Measurements from ENCODE around the gene PDGFA. TPM values are rescaled to one million over a fixed set of nuclear protein-coding genes. Genes with fewer than 3 reads are reported as not detected.

PDGFA gene
- total and polyA plus RNA-seq, 12 donors: 14.3 to 38.5 (median 24.2) TPM

DNA sequence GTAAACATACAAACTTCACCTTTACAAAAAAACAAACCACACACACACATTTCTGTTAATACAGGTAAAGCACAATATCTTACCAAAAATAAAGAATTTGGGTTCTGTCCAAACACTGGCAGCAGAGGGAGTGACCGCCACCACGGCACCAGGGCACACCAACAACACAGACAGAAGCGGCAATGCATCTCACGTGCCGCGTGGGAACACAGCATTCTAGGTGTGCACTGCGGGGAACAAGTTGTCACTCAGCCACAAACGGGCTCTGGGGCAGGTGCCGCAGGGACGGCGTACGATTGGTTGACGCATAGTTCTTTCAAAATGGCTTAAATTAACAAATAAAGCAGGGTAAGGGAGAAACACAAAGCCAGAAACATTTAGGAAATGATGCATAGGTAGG lies 22.3 kb downstream of the PDGFA start:
- TF ChIP-seq, protein P1, sequence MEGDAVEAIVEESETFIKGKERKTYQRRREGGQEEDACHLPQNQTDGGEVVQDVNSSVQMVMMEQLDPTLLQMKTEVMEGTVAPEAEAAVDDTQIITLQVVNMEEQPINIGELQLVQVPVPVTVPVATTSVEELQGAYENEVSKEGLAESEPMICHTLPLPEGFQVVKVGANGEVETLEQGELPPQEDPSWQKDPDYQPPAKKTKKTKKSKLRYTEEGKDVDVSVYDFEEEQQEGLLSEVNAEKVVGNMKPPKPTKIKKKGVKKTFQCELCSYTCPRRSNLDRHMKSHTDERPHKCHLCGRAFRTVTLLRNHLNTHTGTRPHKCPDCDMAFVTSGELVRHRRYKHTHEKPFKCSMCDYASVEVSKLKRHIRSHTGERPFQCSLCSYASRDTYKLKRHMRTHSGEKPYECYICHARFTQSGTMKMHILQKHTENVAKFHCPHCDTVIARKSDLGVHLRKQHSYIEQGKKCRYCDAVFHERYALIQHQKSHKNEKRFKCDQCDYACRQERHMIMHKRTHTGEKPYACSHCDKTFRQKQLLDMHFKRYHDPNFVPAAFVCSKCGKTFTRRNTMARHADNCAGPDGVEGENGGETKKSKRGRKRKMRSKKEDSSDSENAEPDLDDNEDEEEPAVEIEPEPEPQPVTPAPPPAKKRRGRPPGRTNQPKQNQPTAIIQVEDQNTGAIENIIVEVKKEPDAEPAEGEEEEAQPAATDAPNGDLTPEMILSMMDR (IDR thresholded peaks at IDR 0.05): no peak
- intact Hi-C loops (cut with DNase I): loop anchor here in 1 of 10 donors (10.0 kb wide), 1 partner anchor 123 kb away; no protein-coding TSS in a partner anchor
- Histone ChIP-seq H3K27me3 (no peaks in the 10 kb centered on the region), H3K4me3 (no peak overlapping the region), H3K9me3 (no peaks in the 10 kb centered on the region), H3K4me1 (peaks cover 0 to 9% (median 0%) of the 10 kb centered on the region in 9 donors), H3K27ac (no peak overlapping the region), H3K36me3 (peaks cover 0 to 65% (median 34%) of the 10 kb centered on the region in 9 donors)
- WGBS, 2 donors: 90 to 92% methylated on average over 13 of the region's 13 CpGs
- no peak for ATAC-seq
- peak in 1 of 2 donors; percentile 5 for DNase-seq

DNA sequence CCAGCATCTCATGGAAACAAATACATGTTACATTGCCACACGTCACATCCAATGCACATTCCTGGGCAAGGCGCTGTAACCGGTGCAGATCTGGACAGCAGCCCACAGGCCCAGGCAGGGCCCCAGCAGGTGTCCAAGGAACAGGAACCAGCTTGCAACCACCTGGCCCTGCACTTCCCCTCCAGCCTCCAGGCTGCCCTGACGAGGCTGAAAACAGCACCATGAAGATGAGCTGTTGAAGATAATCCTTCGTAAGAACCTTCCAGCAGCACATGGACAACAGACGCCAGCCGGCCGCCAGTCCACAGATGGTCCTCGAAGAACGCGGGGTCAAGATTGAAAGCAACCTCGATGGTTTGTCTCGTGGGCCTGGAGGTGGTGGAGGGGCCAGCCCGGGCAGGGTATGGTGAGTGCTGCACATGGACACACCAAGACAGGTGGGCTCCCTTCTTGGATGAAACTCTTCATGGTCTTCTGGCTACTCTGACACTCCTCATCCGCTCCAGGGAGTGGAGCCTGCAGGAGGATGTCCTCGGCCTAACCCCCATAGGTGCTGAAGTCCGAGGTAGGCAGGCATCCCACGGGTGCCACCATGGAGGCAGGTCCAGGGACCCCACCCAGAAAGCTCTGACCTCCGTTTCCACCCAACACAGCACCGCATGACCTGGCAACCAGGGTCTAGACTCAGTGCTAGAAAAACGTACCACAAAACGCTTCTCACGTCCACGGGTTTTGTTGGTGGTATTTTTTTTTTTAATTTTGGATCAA lies 22.9 kb downstream of the PDGFA start:
- peaks cover 0 to 60% (median 34%) of the 10 kb centered on the region in 9 donors for H3K36me3 ChIP-seq
- WGBS, 2 donors: 86% methylated on average over 24 of the region's 24 CpGs
- ATAC-seq (no peak), DNase-seq (peak in 1 of 2 donors; percentile 4)
- TF ChIP-seq, protein P1 (IDR thresholded peaks at IDR 0.05): no peak
- no peak overlapping the region for H3K27ac ChIP-seq
- H3K9me3 ChIP-seq: no peaks in the 10 kb centered on the region
- no peak overlapping the region for H3K4me3 ChIP-seq
- peaks cover 0 to 15% (median 0%) of the 10 kb centered on the region in 9 donors for H3K4me1 ChIP-seq
- intact Hi-C loops (cut with DNase I): loop anchor here in 1 of 10 donors (10.0 kb wide), 1 partner anchor 122 kb away; no protein-coding TSS in a partner anchor
- no peaks in the 10 kb centered on the region for H3K27me3 ChIP-seq

DNA sequence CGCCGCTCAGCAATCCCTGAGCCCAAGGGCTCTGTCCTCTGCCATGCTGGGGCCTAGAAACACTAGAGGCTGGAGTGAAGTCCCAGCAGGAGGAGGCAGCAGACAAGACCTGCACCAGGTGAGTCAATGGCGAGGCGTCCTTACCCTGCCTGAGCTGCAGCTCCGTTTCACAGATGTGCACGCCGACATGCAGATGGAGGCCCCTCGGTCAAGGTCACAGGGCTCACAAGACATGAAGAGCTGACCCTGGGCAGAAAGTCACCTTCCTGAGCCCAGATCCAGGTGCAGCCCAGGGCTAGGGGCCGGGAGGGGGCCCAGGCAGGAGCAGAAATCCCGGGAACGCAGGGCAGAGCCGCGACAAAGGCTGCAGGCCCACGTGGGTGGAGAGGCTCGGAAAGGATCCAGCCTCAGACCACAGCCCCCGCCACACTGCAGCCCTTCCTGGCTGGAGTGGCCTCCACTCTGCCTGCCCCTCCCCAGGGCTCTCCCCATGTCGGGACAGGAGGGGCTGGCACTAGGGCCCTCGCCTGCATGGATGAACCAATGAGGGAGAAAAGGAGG lies 23.8 kb downstream of the PDGFA start:
- intact Hi-C loops (cut with DNase I): loop anchor here in 1 of 10 donors (10.0 kb wide), 1 partner anchor 121 kb away; no protein-coding TSS in a partner anchor
- H3K9me3 ChIP-seq: no peaks in the 10 kb centered on the region
- ATAC-seq (no peak), DNase-seq (peak in 1 of 2 donors; percentile 6)
- H3K4me1 ChIP-seq: peaks cover 0 to 17% (median 0%) of the 10 kb centered on the region in 9 donors
- no peak overlapping the region for H3K27ac ChIP-seq
- WGBS, 2 donors: 70 to 80% methylated on average over 18 of the region's 18 CpGs
- H3K36me3 ChIP-seq: peaks cover 0 to 51% (median 25%) of the 10 kb centered on the region in 9 donors
- TF ChIP-seq, protein P1 (IDR thresholded peaks at IDR 0.05): no peak
- no peak overlapping the region for H3K4me3 ChIP-seq
- H3K27me3 ChIP-seq: peaks cover 0 to 1% (median 0%) of the 10 kb centered on the region in 7 donors

DNA sequence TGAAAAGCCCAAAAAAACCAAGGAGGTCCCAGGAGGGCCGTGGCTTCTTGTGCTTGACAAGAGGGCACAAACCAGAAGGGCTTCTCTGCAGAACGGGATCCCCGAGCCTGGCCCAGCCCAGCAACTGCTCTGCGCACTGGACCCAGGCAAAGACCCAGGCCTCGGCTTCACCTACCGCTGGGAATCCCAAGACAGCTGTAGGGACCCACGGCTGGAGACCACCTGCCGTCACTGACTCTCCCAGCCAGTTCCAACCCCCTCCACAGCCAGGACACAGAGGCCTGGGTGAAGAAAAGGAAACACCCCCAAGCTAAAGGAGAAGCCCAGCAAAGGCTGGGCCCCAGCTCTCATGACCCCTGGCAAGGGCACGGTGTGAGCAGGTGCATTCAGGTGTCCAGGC lies 24.3 kb downstream of the PDGFA start:
- TF ChIP-seq, protein P1 (IDR thresholded peaks at IDR 0.05): no peak
- 86 to 93% methylated on average over 9 of the region's 9 CpGs for WGBS, 2 donors
- Histone ChIP-seq H3K36me3 (peaks cover 0 to 46% (median 20%) of the 10 kb centered on the region in 9 donors), H3K4me3 (no peak overlapping the region), H3K9me3 (no peaks in the 10 kb centered on the region), H3K27ac (no peak overlapping the region), H3K4me1 (peaks cover 0 to 17% (median 0%) of the 10 kb centered on the region in 9 donors), H3K27me3 (peaks cover 0 to 4% (median 0%) of the 10 kb centered on the region in 7 donors)
- no peak for ATAC-seq
- intact Hi-C loops (cut with DNase I): loop anchor here in 1 of 10 donors (10.0 kb wide), 1 partner anchor 121 kb away; no protein-coding TSS in a partner anchor
- DNase-seq: peak in 1 of 2 donors; percentile 6
